SIG-M5 treated with dmso at 0.1 percent for 504 hours (cell line): ENCODE results near the gene ZNF790.
"Not testable (repeated sequence)": the region's sequence is repeated elsewhere in the genome, so short reads cannot be mapped to it uniquely, and the experiment has no call there.

Source experiments
- DNase-seq: peaks from one replicate; lab custom pipeline; 2025; ENCODE audit not compliant: unreplicated experiment; lab: John Stamatoyannopoulos, UW

ZNF790 gene

DNA sequence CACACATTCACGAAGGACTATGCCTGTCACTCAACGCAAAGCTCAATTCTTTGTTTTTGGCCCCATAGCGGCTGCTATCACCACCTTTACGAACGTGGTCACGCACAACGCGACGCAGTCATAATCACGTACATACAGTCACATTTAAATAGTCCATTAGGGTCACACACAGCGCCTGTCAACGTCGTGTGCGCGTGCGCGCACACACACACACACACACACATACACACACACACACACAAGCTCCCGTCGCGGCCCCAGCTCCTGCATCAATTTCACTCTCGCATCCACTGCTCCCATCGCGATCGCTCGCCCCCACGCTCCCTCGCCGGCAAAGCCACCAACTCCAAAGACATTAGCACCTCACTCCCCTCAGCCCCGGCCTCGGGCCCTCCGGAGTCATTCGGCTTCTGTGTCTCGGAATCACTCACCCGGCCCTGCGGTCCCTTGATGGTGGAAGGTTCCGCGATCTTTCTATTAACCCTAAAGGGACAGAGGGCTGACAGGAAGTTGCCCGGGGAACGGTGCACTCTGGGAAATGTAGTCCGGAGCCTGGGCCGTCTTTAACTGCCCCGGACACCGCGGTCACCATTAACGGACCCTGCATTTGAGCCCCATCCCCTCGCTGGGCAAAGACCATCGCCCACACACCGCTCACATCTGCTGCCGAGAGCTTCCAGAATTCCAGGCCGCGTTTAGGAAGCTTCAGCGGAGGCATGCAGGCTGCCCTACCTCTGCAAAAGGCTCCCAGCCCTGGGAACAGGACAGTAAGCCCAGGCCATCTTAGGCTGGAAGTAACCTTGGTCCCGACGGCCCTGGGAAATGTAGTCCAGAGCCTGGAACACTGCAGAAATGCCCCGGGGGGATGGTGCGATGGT is at the start of gene ZNF790:
ZNF790 (minus strand) TSS at position 482 of the 878 bp plus-strand sequence. CDS start 12,768 bp downstream, outside the sequence.
- peak; percentile 70 for DNase-seq

DNA sequence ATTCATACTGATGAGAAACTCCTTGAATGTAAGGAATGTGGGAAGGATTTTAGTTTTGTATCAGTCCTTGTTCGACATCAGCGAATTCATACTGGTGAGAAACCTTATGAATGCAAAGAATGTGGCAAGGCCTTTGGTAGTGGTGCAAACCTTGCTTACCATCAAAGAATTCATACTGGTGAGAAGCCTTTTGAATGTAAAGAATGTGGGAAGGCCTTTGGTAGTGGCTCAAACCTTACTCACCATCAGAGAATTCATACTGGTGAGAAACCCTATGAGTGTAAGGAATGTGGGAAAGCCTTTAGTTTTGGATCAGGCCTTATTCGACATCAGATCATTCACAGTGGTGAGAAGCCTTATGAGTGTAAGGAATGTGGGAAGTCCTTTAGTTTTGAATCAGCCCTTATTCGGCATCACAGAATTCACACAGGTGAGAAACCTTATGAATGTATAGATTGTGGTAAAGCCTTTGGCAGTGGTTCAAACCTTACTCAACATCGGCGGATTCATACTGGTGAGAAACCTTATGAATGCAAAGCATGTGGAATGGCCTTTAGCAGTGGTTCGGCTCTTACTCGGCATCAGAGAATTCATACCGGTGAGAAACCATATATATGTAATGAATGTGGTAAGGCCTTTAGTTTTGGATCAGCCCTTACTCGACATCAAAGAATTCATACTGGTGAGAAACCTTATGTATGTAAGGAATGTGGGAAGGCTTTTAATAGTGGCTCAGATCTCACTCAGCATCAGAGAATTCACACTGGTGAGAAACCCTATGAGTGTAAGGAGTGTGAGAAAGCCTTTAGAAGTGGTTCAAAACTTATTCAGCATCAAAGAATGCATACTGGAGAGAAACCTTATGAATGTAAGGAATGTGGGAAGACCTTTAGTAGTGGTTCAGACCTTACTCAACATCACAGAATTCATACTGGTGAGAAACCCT is 39.1 kb upstream of the ZNF790 start:
- DNase-seq: no peak

DNA sequence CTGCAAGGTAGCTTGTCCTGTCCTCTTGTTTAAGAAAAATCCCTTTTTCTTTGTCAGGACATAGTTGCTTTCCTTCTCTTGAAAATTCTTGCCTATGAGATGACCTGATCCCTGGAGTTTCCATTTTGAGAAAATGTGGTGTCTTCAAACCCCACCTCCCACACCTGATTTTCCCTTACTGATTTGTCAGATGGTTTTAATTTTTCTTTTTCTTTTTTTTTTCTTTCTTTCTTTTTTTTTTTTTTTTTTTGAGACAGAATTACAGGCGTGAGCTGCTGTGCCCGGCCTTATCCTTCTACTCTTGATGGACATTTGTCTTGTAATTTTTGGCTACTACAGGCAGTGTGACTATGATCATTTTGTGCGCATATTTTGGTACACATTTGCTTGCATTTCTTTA is 13.7 kb upstream of the ZNF790 start:
- no peak for DNase-seq

DNA sequence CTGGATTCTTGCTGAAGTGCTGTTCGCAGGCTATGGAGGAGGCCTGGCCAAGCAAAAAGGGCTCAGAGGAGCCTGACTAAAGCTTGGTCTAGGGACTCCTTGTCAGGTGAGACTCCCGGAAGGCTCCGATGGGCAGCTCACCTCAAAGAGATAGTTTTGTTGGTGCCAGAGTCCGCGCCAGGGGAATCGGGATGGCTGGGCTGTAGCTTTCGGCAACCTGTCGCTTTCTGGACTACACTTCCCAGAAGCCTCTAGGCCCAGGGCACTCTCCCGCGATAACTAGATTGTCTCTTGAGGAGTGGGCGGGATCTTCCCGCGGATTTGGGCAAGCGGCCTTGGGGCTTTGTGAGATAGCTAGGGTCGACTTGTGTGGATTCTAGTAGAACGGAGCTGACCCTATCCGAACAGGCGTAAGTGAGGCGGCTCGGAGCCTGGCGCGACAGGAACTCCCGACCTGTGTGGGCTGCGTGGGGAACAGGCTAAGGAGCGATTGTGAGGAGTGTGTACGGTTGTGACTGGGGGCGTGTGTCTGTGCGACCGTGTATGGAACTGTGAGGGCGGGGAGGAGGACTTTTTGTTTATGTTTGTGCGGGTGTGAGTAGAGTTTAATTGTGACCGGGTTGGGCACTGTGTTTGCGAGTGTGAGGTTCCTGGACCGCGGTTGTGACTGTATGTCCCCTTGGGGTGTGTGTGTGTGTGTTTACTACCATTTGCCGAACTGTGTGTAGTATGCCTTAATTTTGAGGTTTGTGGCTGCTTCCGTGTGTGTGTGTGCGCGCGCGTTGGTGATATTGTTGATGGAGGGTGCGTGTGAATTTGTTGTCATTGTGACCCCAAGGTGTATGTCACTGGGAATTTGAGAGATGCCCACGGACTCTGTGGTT is 12.6 kb upstream of the ZNF790 start, which contains the start of gene ZNF345:
ZNF345 (plus strand) TSS at position 318 of the 884 bp plus-strand sequence. CDS start 25,955 bp downstream, outside the sequence.
- DNase-seq: peak; percentile 94

DNA sequence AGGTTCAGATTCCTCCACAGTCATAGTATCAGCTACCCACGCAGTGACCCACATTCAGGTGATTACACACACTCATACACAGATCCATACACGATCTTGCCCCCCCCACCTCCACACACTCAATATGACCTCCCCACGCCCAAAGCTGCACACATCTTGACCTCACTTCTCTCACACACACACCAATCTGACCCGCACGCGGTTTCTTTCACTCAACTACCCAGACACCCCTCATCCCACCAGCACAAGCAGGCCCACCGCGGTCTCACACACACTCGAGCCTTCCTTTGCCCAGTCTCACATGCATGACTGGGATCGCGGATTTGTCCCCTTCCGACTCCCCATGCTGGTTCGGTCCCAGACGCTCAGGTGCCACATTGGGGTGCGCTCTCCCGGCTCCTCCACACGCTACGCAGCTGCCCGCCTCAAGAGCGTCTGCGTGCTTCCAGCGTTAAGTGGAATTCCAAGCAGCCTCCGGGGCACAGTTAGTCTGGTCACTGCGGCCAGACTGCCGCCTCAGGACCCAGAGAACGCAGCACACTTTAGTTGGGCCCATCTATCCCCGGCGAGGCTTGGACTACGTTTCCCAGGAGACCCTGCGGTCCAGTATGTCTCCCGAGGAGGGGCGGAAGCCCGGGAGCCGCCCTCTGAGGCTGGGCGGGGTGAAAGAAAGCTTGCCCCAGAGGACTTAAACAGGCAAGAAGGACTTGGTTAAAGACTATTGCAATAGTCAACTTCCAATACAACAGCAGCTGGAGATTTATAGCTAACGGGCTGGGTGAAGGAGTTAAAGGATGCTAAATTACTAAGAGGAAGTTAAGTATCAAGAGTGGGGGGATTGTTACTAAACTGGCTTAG is 11.7 kb upstream of the ZNF790 start:
- peak; percentile 85 for DNase-seq

DNA sequence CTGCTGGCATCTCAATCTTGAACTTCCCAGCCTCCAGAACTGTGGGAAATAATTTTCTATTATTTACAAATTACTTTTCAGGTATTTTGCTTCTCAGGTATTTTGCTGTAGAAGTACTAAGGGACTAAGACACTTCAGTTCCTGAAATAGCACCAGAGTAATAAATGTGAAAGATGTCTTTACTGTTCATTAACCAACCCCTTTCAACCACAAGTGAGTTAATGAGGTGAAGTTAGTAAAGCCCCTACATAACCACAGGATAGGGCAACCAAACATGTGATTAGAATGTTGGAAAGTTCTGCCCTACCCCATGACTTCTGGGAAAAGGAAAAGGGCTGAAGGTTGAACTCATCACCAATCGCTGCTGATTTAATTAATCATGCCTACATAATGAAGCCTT is 9.8 kb upstream of the ZNF790 start:
- no peak for DNase-seq

DNA sequence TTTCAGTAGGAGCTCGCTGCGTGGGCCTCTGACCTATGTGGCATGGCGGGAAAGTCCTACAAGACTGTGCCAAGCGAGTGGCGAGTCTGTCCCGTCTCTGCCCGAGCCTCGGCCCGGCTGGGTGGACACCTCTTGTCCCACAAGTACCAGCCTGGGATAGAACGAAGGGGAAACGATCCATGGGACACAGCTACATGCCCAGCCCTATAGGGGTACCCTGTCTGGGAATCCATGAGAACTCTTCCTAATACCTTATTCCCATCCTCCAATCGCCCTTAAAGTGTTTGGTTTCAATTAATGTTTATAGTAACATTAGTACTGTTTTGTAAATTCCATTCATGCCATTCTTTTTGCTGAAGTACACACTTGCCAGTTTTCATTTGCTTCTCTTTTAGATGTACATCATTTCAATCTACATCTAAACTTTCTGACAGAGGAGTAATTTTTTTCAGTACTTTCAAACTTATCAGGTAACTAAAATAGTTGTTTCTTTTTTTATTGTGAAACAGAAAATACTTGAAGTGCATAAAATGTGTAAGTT is 667 bp upstream of the ZNF790 start:
- no peak for DNase-seq

DNA sequence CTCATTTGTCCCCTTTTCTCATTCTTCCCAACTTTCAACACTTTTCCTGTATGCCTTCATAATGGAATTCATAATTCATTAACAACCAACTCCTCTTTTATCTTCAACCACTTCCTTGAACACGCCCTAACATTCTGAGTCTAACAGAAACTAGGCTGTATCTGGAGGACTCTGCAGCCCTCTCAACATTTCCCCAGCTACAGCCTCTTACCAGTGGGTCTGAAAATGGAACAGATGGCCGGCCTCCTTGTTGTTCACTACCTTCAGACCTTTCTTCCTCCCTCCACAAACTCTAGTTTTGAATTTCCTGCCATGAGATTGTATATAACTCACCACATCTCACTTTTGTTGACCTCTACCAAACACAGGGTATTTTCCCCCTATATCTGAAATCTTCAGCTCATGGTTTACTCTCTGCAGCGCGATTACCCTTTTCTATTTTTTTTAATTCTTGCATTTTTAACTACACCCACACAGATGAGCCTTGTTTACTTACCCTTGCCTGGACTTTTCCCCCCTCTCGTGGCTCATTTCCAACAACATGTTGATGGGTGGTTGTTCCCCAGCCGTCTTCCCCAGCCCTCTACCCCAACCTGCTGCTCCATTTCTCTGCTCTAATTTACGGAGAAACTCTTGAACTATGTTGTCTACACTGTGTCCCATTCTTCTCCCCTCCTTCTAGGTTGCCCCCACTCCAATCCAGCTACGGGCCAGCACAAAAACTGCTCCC is 846 bp downstream of the ZNF790 start:
- DNase-seq: no peak

DNA sequence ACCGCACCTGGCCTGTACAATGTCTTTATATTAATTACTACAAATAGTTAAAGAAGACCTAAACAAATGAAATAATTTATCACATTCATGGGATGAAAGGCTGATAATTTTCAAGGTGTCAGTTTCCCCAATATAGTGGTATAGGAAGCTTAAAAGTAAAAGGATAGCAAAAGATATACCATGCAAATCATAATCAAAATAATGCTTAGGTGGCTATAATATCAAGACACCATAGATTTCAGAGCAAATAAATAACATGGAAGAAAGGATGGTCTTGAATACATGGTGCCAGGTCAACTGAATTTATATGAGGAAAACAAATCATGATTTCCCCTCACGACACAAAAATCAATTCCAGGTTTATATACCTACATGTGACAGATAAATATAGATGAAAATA is 4.8 kb downstream of the ZNF790 start:
- no peak for DNase-seq

DNA sequence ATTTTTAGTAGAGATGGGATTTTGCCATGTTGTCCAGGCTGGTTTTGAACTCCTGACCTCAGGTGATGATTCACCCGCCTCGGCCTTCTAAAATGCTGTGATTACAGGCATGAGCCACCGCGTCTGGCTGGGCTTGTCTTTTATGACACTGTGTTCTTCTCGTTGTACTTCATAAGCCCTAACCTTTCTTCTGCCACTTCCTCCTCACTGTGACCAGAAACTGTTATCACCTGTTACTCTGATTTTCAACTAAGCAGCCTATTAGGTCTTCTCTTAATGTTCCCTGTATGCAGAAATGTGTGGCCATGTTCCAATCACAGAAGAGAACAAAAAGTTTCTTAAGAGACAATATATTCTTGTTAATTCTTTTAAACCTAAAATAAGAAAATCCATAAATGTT is 16.4 kb downstream of the ZNF790 start:
- no peak for DNase-seq

DNA sequence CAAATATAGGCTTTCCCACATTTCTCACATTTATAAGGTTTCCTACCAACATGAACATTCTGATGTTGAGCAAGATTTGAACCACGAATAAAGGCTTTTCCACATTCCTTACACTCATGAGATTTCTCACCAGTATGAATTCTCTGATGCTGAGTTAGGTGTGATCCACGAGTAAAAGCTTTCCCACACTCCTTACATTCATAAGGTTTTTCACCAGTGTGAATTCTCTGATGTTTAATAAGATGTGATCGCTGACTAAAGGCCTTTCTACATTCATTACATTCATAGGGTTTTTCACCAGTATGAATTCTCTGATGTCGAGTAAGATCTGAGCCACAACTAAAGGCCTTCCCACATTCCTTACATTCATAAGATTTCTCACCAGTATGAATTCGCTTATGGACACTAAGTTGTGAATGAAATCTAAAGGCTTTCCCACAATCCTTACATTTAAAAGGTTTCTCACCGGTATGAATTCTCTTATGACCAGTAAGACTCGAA is 19.0 kb downstream of the ZNF790 start:
- DNase-seq: no peak

DNA sequence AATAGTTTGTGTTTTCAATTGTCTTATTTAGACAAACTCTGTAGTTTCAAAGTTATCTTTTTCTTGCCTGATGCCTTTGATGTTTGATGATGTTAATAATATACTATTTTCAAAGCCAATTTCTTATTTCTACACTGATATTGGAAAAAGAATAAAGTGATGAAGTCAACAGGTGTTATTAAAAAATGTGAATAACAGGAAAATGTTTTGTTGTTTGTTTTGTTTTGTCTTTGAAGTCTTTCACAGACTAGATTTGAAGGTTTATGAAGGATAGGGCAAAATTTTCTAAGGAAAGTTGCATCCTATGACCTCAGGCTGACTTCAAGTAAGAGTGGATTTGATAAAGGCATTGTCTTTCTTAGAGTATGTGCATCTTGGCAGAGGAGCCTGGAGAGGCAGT is 31.2 kb downstream of the ZNF790 start:
- no peak for DNase-seq

DNA sequence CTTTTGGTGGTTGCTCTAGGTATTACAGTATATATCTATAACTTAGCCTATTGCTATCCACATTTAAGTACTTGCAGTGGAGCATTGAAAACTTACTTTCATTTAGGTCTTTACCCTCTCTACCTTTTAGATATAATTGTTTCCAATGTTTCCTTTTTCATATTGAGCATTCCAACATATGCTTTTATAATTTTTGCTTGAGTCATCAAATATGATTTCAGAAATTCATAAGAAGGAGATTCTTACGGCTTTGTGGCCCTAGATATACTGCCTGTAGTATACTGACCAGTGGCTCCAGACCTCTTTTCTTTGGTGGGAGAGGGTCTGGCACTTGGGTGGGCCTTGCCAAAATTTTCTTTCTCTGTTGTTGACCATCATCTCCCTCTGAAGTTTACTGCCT is 32.8 kb downstream of the ZNF790 start:
- no peak for DNase-seq

DNA sequence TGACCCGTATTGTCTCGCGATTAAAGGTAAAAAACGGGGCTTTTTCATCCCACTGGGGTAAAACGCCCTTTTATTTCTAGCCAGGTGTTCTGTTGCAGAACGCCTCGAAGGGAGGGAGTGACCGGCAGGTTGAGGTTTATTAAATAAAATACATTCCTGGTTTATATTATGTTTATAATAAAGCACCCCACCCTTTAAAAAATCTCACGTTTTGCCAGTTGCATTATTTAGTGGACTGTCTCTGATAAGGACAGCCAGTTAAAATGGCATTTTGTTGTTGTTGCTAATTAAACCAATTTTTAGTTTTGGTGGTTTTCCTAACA is 40.4 kb downstream of the ZNF790 start:
- DNase-seq: no peak

DNA sequence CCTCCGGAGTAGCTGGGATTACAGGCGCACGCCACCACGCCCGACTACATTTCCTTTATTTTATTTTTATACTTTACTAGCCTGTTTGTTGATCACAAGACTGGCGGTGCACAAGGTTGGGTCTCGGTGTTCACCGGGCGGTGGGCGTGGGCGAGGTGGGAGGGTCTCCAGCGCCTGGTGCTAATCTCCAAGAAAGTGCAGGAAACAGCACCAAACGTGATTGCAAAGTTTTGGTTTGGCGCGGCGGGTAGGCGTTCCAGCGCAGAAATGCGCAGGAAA is 41.5 kb downstream of the ZNF790 start:
- no peak for DNase-seq

DNA sequence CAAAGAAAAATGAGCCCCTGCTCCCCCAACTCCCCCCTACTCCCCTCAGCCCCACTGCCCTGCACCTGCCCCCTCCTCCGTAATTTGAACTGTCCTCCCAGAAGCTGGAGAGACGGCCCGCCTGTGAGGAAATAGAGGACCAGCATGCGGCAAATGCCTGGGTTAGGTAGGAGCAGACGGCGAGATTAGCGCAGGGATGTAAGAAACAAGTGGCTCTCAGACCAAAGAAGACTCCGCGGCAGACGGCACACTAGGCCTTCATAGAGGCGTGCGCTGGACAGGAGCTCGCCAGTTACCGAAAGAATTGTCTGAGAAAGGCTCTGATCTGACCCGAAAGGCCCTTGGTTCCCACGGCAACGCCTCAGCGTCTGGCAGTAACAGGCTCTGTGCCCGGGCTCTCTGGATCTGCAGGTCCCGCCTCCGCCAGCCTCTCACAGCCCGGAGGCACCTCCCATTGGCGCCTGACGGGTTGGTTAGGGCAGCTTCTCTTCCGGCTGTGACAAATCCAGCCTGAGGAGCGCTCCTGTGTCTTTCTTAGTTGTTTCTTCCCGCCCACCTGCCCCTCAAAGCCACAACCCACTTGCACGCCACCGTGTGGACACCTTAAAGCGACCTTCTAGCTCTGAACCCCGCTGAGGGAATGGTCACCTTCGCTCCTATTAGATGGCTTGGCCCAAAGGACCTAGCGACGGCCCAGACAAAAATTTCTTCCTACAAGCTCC is 46.6 kb downstream of the ZNF790 start:
- not testable (repeated sequence) for DNase-seq

DNA sequence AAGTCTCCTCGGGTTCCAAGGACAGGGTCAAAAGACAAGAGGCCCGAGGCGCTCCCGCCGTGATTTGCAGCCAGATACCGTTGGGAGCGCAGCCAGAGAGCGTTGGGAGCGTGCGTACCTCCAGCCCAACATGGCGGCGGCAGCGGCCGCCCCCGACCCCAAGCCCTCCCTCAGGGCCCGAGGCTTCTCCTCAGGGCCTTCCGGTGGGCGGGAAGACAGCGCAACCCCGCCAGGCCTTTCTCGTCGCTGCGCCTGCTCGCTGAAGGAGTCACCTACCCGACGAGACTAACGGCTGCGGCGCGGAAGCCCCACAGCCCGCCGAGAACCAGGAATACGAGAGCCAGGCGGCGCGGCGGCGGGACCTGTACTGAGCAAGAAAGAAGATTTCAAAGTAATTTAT is 62.4 kb downstream of the ZNF790 start:
- DNase-seq: no peak

DNA sequence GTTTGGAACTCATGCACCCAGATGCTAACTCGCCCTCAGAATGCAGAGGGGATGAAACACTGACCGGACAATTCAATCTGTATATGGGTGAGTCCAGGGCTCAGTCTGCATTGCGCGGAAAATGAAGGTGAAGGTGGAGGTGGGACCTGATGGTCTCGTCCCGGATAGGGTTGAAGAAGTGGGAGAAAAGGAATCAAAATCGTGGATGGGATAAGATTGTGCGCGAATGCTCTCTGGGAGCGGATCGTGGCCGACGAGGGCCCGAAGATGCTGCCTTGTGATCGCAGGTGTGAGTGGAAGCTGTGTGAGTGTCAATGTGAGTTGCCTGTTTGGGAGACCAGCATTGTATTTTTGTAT is 65.0 kb downstream of the ZNF790 start:
- DNase-seq: no peak
